GM19099 (cell line): ENCODE data around the gene USP43.

ENCODE experiments used
- POLR2A ChIP-seq: IDR thresholded peaks from 3 replicates; pipeline ENCODE4 v1.6.1; 2011; ENCODE audit warnings: low read depth; ENCODE audit not compliant: insufficient read length; ENCODE audit errors: extremely low read depth

The USP43 gene

DNA sequence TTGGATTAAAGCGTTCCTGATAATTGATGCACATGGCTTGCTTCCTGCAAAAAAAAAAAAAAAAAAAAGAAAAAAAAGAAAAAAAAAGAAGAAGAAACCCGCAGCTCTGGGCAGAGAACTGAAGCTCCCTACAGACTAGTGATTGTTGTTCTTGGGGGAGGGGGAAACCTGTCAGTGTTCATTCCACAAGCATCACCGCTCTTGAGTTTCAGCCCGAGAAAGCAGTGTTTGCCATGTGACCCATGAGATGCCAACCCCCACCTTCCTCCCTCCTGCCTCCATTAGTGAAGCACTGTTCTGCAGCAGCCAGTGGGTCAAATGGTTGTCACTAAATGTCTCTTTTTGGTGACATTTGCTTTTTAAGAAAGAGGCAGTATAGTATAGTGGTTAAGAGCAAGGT, 1.7 kb downstream of the USP43 start:
- TF ChIP-seq POLR2A: no peak

DNA sequence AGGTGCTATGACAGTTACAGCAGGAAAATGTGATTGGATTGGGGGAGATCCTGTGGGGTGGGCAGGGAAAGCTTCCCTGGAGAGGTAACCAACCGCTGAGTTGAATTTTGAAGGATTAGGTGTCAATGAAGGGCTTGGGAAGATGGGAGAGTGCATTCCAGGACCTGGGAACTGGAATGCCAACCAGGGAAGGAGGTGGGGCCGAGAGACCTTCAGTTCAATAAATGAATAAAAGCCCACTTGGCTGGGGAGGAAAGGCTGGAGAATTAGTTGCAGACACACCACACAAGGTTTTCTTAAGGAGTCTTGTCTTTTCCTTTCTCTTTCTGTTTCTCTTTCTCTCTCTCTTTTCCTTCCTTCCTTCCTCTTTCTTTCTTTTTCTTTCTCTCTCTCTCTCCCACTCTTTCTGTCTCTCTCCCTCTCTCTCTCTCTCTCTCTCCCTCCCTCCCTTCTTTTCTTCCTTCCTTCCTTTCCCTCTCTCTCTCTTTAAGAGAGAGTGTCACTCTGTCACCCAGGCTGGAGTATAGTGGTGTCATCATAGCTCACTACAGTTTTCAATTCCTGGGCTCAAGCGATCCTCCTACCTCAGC, 3.3 kb downstream of the USP43 start:
- TF ChIP-seq POLR2A: no peak

DNA sequence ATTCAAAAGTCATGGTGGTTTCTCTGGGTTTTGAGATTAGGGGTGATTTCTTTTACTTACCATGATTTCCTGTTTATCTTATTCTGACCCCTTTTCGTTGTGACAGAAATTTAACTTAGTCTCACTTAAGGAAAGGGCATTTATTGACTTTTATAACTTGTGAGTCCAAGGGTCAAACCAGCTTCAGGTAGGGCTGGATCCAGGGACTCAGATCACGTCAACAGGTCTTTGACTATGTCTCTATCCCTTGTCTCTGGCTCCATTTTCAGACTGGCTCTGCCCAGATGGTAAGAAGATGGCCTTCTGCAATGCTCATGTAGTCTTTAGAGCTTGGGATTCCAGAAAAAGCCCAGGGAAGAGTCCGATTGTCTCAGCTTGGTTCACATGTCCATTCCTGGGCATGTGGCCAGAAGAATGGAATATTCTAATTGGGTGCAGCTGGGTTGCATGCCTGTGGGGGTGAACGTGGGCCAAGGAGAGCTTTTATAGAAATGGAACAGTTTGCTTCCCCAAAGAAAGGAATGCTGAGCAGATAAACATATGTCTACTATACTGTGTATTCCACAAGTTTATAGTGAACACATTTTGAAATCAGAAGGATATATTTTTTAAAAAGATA, 13.4 kb downstream of the USP43 start:
- no peak for TF ChIP-seq POLR2A

DNA sequence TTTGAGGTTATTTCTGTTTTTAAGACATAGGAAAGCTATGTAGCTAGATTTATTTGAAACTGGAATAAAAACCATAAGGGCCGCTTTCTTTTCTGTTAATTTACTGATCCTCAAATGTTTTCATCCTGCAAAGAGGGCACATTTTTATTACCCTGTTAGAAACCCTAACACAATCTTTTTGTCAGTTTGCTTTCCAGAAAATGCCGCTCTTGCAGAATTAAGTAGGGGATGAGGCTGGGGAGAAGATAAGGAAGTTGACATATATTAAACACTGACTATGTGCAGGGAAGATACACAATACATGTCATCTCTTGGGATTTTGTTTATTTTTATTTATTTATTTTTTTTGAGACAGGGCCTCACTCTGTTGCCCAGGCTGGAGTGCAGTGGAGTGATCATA, 15.7 kb downstream of the USP43 start:
- TF ChIP-seq POLR2A: no peak

DNA sequence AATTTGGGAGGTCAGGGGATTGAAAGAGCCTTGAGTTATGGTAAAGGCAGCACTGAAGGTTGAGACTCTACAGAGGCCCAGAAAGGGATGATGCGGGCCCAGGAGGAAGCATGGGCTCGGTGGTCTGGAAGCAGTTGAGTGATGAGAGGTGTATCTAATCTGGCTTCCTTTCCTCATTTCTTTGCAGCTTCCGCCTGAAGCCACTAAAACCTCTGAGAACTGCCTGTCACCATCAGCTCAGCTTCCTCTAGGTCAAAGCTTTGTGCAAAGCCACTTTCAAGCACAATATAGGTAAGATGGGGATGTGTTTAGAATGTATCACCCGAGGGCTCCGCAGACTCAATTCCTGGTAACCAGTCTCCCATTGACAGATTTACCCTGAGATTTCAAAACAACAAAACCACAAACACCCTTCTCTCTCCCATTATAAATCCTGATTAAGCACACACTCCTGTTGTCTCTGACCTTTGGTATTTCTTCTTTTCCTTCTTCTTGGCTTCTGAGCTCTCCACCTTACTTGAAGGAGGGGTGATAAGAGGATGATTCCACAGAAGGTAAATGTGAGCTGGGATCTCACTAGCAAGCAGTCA, 21.2 kb downstream of the USP43 start:
- no peak for TF ChIP-seq POLR2A

DNA sequence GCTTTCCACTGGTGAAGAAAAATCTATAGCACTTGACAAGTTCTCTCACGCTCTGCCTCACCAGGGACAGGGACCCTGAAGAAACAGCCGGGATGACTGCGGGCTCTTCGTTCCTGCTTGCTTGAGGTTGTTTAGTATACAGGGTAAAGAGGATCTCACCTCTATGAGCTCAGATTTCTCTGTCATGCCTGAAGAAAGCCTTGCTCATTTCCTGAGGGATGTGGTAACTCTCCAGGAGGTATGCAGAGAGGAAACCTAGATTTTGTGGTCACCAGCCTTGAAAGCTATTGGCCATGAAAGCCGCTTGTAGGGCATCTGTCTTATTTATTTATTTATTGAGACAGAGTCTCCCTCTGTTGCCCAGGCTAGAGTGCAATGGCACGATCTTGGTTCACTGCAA, 23.2 kb downstream of the USP43 start:
- TF ChIP-seq POLR2A: no peak

DNA sequence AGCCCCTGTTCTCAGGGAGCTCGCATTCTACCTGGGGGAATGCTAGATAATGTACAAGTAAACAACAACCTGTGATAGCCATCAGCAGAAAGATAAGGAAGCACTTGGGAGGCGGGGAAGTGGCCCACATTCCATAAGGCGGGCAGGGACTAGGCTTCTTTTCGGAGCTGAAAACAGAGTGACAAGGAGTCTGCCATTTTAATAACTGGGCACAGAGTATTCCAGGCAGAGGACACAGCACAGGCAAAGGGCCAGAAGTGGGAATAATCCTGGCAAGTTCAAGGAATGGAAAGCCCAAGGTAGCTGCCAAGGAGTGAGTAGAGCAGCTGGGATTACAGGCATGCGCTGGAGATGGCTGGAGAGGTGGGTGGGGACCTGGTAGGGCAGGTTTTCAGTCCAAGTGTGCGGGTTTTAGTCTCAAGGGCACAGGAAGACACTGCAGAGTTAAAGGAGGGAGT, 24.3 kb downstream of the USP43 start:
- TF ChIP-seq POLR2A: no peak

DNA sequence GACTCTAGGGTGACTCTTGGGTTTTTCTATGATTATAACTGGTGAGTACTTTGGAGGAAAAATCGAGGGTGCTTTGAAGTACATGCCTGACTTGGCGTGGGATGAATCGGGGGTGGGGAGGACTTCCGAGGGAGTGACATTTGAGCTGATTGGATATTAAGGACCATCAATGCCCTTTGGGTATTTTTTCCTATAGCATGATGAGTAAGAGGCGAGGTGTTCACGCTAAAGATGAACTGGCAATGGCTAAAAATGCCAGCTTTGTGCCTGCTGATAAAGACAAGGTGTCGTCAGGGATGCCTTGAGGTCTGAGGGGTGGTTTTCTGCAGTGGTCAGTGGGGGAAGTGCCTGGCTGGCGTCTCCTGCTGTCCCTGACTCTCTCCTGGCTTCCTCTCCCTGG, 25.3 kb downstream of the USP43 start:
- TF ChIP-seq POLR2A: no peak

DNA sequence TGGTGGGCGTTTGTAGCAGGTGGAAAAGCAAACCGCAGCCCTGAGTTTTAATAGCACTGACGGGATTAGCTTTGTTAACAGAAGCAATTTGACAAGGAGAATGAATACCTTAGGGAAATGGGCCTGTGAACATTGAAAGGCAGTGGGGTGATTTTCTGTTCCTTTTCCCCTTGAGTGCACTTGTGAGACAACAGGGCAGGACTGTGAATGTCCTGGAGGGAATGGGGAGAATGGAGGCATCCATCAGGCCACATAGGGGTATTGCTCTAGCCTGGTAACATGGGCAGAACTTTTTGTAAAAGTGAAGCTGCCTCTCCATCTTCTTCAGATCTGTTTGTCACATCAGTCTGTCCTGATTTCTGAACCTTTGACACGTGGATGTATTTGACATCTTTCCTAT, 26.2 kb downstream of the USP43 start:
- no peak for TF ChIP-seq POLR2A

DNA sequence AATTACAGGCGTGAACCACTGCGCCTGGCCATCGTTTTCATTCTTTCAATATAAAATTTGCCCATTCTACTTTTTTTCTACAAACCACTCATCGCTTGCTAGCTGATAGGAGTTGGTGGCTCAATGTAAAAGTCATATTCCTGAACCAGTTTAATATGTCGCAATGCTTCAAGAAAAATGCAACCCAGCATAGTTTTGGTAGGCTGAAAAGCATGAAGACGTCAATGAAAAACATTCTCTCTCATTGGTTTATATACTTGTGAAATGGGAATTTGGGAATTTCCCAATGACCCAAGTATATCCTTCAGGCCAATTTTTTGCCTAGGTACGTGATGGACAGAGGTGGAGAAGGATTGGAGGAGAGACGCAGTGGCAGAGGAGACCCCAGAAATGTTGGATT, 26.9 kb downstream of the USP43 start:
- TF ChIP-seq POLR2A: no peak

DNA sequence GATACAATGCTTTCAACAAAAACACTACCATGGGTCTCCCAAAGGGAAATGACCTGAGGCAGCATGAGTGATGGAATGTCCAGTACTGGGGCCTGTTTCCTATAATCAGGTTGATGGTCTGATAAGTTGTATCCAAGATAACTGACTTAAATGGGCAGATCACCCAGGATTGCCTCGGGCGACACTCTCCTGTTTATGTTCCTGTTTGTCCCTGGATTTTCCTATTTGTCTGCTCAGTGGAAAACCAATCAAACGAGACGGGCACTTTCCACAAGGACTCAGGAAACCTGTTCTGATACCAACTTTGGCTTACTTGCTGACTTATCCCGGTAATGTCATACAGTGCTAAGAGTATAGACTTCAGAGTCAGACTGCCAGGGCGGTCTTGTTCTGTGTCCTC, 27.4 kb downstream of the USP43 start:
- TF ChIP-seq POLR2A: no peak

DNA sequence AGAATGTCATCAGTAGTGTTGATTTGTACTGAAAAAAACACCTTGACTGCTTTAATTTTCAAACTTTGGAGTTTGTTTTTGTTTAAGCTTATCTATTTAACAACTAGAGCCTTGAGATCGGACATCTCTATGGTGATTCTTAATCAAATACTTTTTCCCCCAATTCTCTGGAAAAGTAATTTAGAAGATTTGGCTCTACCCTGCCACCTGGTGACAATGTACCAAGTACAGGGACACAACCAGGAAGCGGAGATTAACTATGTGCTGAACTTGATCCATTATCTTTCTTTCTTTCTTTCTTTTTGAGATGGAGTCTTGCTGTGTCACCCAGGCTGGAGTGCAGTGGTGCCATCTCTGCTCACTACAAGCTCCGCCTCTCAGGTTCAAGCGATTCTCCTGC, 30.8 kb downstream of the USP43 start:
- no peak for TF ChIP-seq POLR2A

DNA sequence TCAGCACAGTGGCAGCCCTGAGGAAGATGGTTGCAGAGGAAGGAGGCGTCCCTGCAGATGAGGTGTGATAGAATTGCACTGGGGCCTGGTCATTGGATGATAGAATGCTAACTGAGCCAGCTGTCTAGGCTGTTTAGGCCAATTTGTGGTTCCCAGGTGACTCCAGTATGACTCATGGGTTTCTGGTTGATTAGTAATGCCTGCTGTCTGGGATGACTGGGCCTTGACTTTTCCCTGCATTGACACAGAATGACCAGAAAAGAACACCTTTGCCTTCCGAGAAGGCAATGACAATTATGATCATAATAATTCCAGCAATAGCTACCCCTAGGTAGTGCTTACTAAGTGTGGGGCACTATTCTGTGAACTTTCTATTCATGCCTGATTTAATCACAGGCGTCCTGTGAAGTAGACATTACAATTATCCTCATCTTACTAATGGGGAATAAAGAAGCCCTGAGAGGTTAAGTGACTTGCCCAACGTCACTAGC, 31.5 kb downstream of the USP43 start:
- no peak for TF ChIP-seq POLR2A

DNA sequence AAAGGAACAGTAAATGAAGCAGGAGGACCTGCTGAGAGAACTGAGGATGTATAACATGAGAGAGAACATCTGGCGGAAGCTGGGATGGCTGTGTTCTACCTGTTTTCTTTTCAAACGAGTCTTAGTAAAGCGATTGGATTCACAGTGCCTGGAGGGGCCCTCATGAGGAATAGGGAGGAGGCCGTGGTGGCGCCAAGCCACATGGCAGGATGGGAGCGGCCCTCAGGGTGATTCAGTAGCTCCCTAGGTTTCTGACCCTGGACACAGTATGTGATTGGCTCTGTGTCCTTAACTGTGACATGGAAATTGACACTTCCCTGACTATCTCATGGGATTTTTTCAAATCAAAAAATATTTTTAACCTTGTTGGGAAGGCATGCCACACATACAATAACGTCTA, 32.1 kb downstream of the USP43 start:
- no peak for TF ChIP-seq POLR2A

DNA sequence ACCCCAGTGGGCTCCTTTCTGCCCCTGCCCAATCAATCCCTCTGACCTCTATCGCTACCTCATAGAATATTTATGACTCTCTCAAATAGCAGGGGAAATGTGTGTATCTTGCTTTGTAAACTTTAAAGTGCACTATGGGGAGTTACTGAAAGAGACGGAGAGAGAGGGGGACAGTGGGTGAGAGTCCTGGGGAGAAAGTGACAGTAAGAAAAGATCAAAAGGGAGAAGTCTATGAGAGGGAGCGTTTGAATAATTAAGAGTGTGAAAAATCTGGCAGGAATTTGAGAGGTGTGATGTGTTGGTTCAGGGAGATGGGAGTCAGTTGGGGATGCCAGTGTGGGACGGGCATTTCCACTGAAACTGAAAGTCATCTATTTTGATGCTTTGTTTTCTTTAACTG, 32.6 kb downstream of the USP43 start:
- TF ChIP-seq POLR2A: no peak

DNA sequence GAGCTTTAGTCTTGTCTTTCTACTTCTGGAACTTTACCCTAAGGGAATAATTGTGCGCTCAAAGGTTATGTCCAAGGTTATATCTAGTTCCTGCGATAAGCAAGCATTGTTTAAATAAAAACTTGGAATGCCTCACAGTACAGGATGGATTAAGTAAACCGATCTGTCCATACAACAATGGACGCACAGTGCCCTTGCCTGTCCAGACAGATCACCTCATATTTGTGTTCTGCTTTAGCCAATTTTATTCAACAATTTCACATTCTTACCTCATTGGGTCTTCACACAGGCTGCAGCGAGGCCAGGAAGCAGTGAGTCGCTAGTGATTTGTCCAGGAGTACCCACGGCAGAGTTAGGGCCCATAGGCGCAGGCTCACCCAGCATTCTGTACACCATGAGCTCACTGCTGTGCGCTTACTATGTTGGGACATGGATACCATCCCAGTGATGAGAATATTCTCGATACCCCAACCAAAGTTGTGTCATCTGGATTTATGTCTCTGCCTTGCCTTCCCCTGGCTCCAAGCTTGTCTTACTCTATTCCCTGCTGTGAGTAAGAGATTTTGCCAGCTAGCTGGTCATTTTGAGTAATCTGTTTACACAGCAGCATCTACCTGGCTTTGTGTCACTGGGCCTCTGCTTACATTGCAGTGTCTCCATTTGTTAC, 39.8 kb downstream of the USP43 start:
- TF ChIP-seq POLR2A: no peak
